Adipocyte (in vitro differentiated cells): ENCODE data around the gene UGT1A10.
"Not testable (repeated sequence)": the region's sequence is repeated elsewhere in the genome, so short reads cannot be mapped to it uniquely, and the experiment has no call there.

Source experiments
- DNase-seq: peaks from one replicate; pipeline ENCODE4 v3.0.0-alpha.2; 2015; ENCODE audit warnings: low read depth
- H3K27me3 ChIP-seq: replicated peaks from 2 replicates; pipeline ENCODE4 v1.7.0; 2013; ENCODE audit warnings: mild to moderate bottlenecking, low read length, moderate library complexity; ENCODE audit not compliant: control insufficient read depth, insufficient read depth
- H3K36me3 ChIP-seq: 2 replicates; pipeline ENCODE4 v1.7.0; 2013; ENCODE audit warnings: low read length, mild to moderate bottlenecking, moderate library complexity; ENCODE audit not compliant: control insufficient read depth, insufficient read depth, severe bottlenecking
- H3K4me1 ChIP-seq: 2 replicates; pipeline ENCODE4 v1.7.0; 2013; ENCODE audit warnings: mild to moderate bottlenecking, low read length, moderate library complexity; ENCODE audit not compliant: control insufficient read depth, insufficient read depth
- H3K4me3 ChIP-seq: 2 replicates; pipeline ENCODE4 v1.7.0; 2013; ENCODE audit warnings: mild to moderate bottlenecking, low read length, moderate library complexity
- H3K9ac ChIP-seq: 2 replicates; pipeline ENCODE4 v1.7.0; 2013; ENCODE audit warnings: mild to moderate bottlenecking, low read length, moderate library complexity
- H3K9me3 ChIP-seq: 2 replicates; pipeline ENCODE4 v1.7.0; 2013; ENCODE audit warnings: mild to moderate bottlenecking, low read length, moderate library complexity; ENCODE audit not compliant: control insufficient read depth

The UGT1A10 gene

GRCh38 chr2:233711312-233712008 is 75.2 kb downstream of the UGT1A10 start:
- Histone ChIP-seq H3K9me3 (no peaks in the 10 kb centered on the region), H3K4me3 (no peak overlapping the region), H3K36me3 (no peaks in the 10 kb centered on the region), H3K4me1 (peaks cover 22% of the 10 kb centered on the region), H3K9ac (no peak overlapping the region), H3K27me3 (peaks cover 10% of the 10 kb centered on the region)
- peak; percentile 95 for DNase-seq

GRCh38 chr2:233712611-233713261 is 76.5 kb downstream of the UGT1A10 start, which contains the start of gene UGT1A5:
TSS of gene UGT1A5 (plus strand) at chr2:233712907. CDS start at chr2:233712992, 85 bp downstream.
- H3K4me1 ChIP-seq: peaks cover 12% of the 10 kb centered on the region
- no peaks in the 10 kb centered on the region for H3K9me3 ChIP-seq
- no peak within 1 kb of the TSS for H3K9ac ChIP-seq
- DNase-seq: no peak
- H3K27me3 ChIP-seq: peaks cover 22% of the 10 kb centered on the region
- no peaks in the 10 kb centered on the region for H3K36me3 ChIP-seq
- no peak within 1 kb of the TSS for H3K4me3 ChIP-seq

- Histone ChIP-seq H3K36me3 (no peaks in the 10 kb centered on the region), H3K4me3 (no peak overlapping the region), H3K9ac (no peak overlapping the region), H3K9me3 (no peaks in the 10 kb centered on the region), H3K27me3 (peaks cover 27% of the 10 kb centered on the region), H3K4me1 (peaks cover 7% of the 10 kb centered on the region)
- DNase-seq: no peak
Observed at GRCh38 chr2:233713262-233713615, 77.0 kb downstream of the UGT1A10 start.

- no peak overlapping the region for H3K4me3 ChIP-seq
Observed at GRCh38 chr2:233714121-233714520, 77.9 kb downstream of the UGT1A10 start.

GRCh38 chr2:233718552-233718951 is 82.3 kb downstream of the UGT1A10 start, which contains the start of gene UGT1A4:
TSS of gene UGT1A4 (plus strand) at chr2:233718736. CDS start at chr2:233718821, 85 bp downstream.
- Histone ChIP-seq H3K4me3 (no peak within 1 kb of the TSS), H3K4me1 (no peaks in the 10 kb centered on the region), H3K9me3 (peaks cover 5% of the 10 kb centered on the region), H3K27me3 (peaks cover 32% of the 10 kb centered on the region), H3K36me3 (no peaks in the 10 kb centered on the region), H3K9ac (no peak within 1 kb of the TSS)
- DNase-seq: no peak

More at GRCh38 chr2:233714121-233714520, 77.9 kb downstream of the UGT1A10 start:
- Histone ChIP-seq H3K27me3 (peaks cover 32% of the 10 kb centered on the region), H3K4me1 (peaks cover 5% of the 10 kb centered on the region), H3K9me3 (no peaks in the 10 kb centered on the region), H3K9ac (no peak overlapping the region), H3K36me3 (no peaks in the 10 kb centered on the region)
- DNase-seq: no peak

GRCh38 chr2:233728723-233729301 is 92.6 kb downstream of the UGT1A10 start, which contains the start of gene UGT1A3:
TSS of gene UGT1A3 (plus strand) at chr2:233729042. CDS start at chr2:233729127, 85 bp downstream.
- H3K27me3 ChIP-seq: peaks cover 5% of the 10 kb centered on the region
- no peak within 1 kb of the TSS for H3K4me3 ChIP-seq
- no peaks in the 10 kb centered on the region for H3K4me1 ChIP-seq
- DNase-seq: no peak
- H3K9ac ChIP-seq: no peak within 1 kb of the TSS
- H3K9me3 ChIP-seq: no peaks in the 10 kb centered on the region
- no peaks in the 10 kb centered on the region for H3K36me3 ChIP-seq

- H3K9me3 ChIP-seq, H3K4me1 ChIP-seq, H3K9ac ChIP-seq, H3K4me3 ChIP-seq, H3K36me3 ChIP-seq, DNase-seq: not testable (repeated sequence)
- H3K27me3 ChIP-seq: peaks cover 10% of the 10 kb centered on the region
Observed at GRCh38 chr2:233736868-233737653, 100.8 kb downstream of the UGT1A10 start.

- no peaks in the 10 kb centered on the region for H3K36me3 ChIP-seq
- H3K4me1 ChIP-seq: no peaks in the 10 kb centered on the region
Observed at GRCh38 chr2:233740870-233741269, 104.6 kb downstream of the UGT1A10 start.

GRCh38 chr2:233743464-233744259 is 107.4 kb downstream of the UGT1A10 start:
- H3K9ac ChIP-seq: no peak overlapping the region
- no peaks in the 10 kb centered on the region for H3K4me1 ChIP-seq
- no peaks in the 10 kb centered on the region for H3K36me3 ChIP-seq
- H3K9me3 ChIP-seq: no peaks in the 10 kb centered on the region
- no peak for DNase-seq
- peaks cover 10% of the 10 kb centered on the region for H3K27me3 ChIP-seq
- H3K4me3 ChIP-seq: no peak overlapping the region

More at GRCh38 chr2:233740870-233741269, 104.6 kb downstream of the UGT1A10 start:
- Histone ChIP-seq H3K27me3 (peaks cover 14% of the 10 kb centered on the region), H3K9me3 (no peaks in the 10 kb centered on the region), H3K4me3 (no peak overlapping the region), H3K9ac (no peak overlapping the region)
- DNase-seq: no peak

- no peak for DNase-seq
- Histone ChIP-seq H3K36me3 (no peaks in the 10 kb centered on the region), H3K27me3 (peaks cover 10% of the 10 kb centered on the region), H3K9me3 (no peaks in the 10 kb centered on the region), H3K9ac (no peak overlapping the region), H3K4me1 (no peaks in the 10 kb centered on the region), H3K4me3 (no peak overlapping the region)
Observed at GRCh38 chr2:233745073-233745755, 109.0 kb downstream of the UGT1A10 start.
